Naive thymus-derived CD4-positive, alpha-beta T cell (primary cell): Measurements from ENCODE around the gene NXNL1. TPM values are rescaled to one million over a fixed set of nuclear protein-coding genes. Genes with fewer than 3 reads are reported as not detected.

Experiments
- ATAC-seq: fragments of 150-1000 bp; cut with Tn5 transposase; 2 replicates; pipeline ENCODE4 v1.10.0; 2021; ENCODE audit warnings: mild to moderate bottlenecking, moderate library complexity
- CTCF ChIA-PET: fragments of 350-600 bp; sonication (Branson Sonifier 250); formaldehyde crosslinking; loops from one replicate; lab custom pipeline; 2021; ENCODE audit warnings: antibody characterized with exemption; lab: Charles Lee
- POLR2A ChIA-PET: fragments of 350-600 bp; sonication (Branson Sonifier 250); formaldehyde crosslinking; loops from one replicate; lab custom pipeline; 2021; ENCODE audit warnings: antibody characterized with exemption, inconsistent platforms; lab: Charles Lee
- DNase-seq, 9 donors: peaks; one replicate each; pipeline versions ENCODE4 v3.0.0 to v3.0.0-alpha.2; 2020 to 2022; ENCODE audit warnings: mixed read lengths in 1 of 9
- H3K27ac ChIP-seq: one replicate; pipeline ENCODE4 v1.7.0; 2013; ENCODE audit warnings: mild to moderate bottlenecking, low read depth, low read length, moderate library complexity
- H3K27me3 ChIP-seq, 2 donors: one replicate each; pipeline ENCODE4 v1.7.0; 2013; ENCODE audit warnings: low read length in 2 of 2, mild to moderate bottlenecking in 2 of 2, moderate library complexity in 2 of 2; ENCODE audit not compliant: control insufficient read depth in 2 of 2, insufficient read depth in 2 of 2
- H3K36me3 ChIP-seq, 3 experiments: 1 replicate in 2 of 3; 2 replicates in 1 of 3; pipeline ENCODE4 v1.7.0; 2013; ENCODE audit warnings: low read length in 3 of 3, mild to moderate bottlenecking in 3 of 3, moderate library complexity in 1 of 3; ENCODE audit not compliant: insufficient read depth in 3 of 3, control insufficient read depth in 2 of 3
- H3K4me1 ChIP-seq, 2 donors: one replicate each; pipeline ENCODE4 v1.7.0; 2013; ENCODE audit warnings: low read length in 2 of 2, mild to moderate bottlenecking in 2 of 2, moderate library complexity in 1 of 2; ENCODE audit not compliant: control insufficient read depth in 2 of 2, insufficient read depth in 2 of 2
- H3K4me3 ChIP-seq: 2 replicates; pipeline ENCODE4 v1.7.0; 2013; ENCODE audit warnings: mild to moderate bottlenecking, low read length
- H3K9me3 ChIP-seq, 3 experiments: 1 replicate in 2 of 3; 2 replicates in 1 of 3; pipeline ENCODE4 v1.7.0; 2013; ENCODE audit warnings: low read length in 3 of 3; ENCODE audit not compliant: control insufficient read depth in 2 of 3
- H3K27ac Mint-ChIP-seq, 9 donors: one replicate each; pipeline ENCODE4 v1.8.0; 2020 to 2022; ENCODE audit warnings: mixed read lengths in 9 of 9, mild to moderate bottlenecking in 8 of 9, moderate library complexity in 5 of 9, inconsistent platforms in 2 of 9
- H3K27me3 Mint-ChIP-seq, 5 donors: one replicate each; pipeline ENCODE4 v1.8.0; 2021 to 2022; ENCODE audit warnings: mixed read lengths in 5 of 5, mild to moderate bottlenecking in 1 of 5
- H3K36me3 Mint-ChIP-seq, 5 donors: one replicate each; pipeline ENCODE4 v1.8.0; 2020 to 2022; ENCODE audit warnings: mixed read lengths in 5 of 5, mild to moderate bottlenecking in 3 of 5, inconsistent platforms in 1 of 5
- H3K4me1 Mint-ChIP-seq, 7 donors: one replicate each; pipeline ENCODE4 v1.8.0; 2020 to 2022; ENCODE audit warnings: mixed read lengths in 7 of 7, mild to moderate bottlenecking in 3 of 7, inconsistent platforms in 1 of 7
- H3K4me3 Mint-ChIP-seq, 10 donors: one replicate each; pipeline ENCODE4 v1.8.0; 2020 to 2022; ENCODE audit warnings: mild to moderate bottlenecking in 10 of 10, mixed read lengths in 10 of 10, moderate library complexity in 6 of 10, inconsistent platforms in 2 of 10
- H3K9me3 Mint-ChIP-seq, 11 donors: one replicate each; pipeline ENCODE4 v1.8.0; 2020 to 2022; ENCODE audit warnings: mixed read lengths in 11 of 11, mild to moderate bottlenecking in 4 of 11, inconsistent platforms in 1 of 11, moderate library complexity in 1 of 11
- intact Hi-C, 2 donors: fragments of 100-400 bp; cut with micrococcal nuclease; formaldehyde crosslinking; loops; one replicate each; pipeline ENCODE4 v1.15.1; 2023
- polyA plus RNA-seq, 2 donors: library from polyadenylated mRNA; unstranded; fragments of 300-500 nt; fragmentation: Illumina TruSeq; gene quantifications; one replicate each; pipeline ENCODE4 v1.2.3, GENCODE V29; 2021
- total RNA-seq, 6 experiments: library from RNA in 5 of 6; stranded (reverse) in 5 of 6; gene quantifications; 1 replicate in 5 of 6; 2 replicates in 1 of 6; pipeline ENCODE4 v1.2.3 and lab custom pipeline; 2021 to 2026

The NXNL1 gene
- total and polyA plus RNA-seq, 7 experiments from 2014 or later, result not detected

GRCh38 chr19:17471410-17472125 is 10.8 kb upstream of the NXNL1 start:
- Histone ChIP-seq H3K9me3 (no peaks in the 10 kb centered on the region), H3K4me3 (no peak overlapping the region), H3K27me3 (no peaks in the 10 kb centered on the region), H3K27ac (peak overlapping the region; percentile 77), H3K4me1 (peaks cover 6 to 17% of the 10 kb centered on the region in 2 donors), H3K36me3 (no peaks in the 10 kb centered on the region)
- CTCF ChIA-PET, result no interaction called here
- peak overlapping the region in 6 of 9 donors; percentile 10 to 95 (median 67) for H3K27ac Mint-ChIP-seq
- peaks cover 0 to 2% (median 0%) of the 10 kb centered on the region in 11 donors for H3K9me3 Mint-ChIP-seq
- POLR2A ChIA-PET, result interaction anchor here (0.6 to 1.7 kb wide), 5 partner anchors 40 to 83 kb away, joined by 3 to 7 read pairs (median 4); partner anchors contain the start of genes BST2, MVB12A and PGLS
- ATAC-seq, result no peak
- peaks cover 0 to 19% (median 0%) of the 10 kb centered on the region in 5 donors for H3K27me3 Mint-ChIP-seq
- peak overlapping the region; percentile 85 to 100 (median 96) for H3K4me3 Mint-ChIP-seq
- no peaks in the 10 kb centered on the region for H3K36me3 Mint-ChIP-seq
- intact Hi-C loops, result loop anchor here in 1 of 2 donors (10.0 kb wide), 1 partner anchor 383 kb away; the partner anchor contains the start of gene RPL18A
- no peak for DNase-seq
- peaks cover 13 to 32% (median 26%) of the 10 kb centered on the region in 7 donors for H3K4me1 Mint-ChIP-seq

DNA sequence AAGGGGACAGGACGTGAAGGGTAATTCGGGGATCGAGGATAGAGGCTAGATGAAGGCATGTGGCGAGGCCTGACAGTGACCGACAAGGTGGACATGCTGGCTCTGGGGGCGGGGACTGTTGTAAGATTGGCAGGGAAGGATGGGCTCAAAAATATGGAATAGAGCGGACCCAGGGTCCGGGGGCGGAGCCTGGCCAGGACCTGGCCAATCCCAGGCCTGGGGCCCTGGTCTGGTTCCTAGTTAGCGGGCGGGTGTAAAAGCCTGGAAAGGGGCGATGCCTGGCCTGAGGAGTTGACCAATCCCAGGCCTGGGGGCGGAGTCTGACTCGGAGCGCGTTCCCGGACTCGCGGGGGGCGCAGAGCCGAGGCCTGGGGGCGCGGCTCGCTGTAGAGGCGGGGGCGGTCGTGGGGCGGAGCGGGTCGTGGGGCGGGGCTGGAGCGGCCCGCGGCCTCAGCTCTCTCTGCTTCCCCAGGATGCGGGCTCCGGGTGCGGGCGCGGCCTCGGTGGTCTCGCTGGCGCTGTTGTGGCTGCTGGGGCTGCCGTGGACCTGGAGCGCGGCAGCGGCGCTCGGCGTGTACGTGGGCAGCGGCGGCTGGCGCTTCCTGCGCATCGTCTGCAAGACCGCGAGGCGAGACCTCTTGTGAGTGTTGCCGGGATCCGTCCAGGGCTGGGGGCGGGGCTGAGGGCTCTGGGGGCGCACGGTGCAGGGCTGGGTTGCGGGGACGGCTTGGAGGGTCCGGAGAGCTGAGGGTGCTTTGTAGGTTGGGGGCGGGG is 9.5 kb upstream of the NXNL1 start, which contains the start of gene SLC27A1:
TSS of gene SLC27A1 (plus strand) at position 457 of the 774 bp plus-strand sequence. CDS start at position 474, 17 bp downstream.
- Mint-ChIP-seq H3K27ac (peak within 1 kb of the TSS; percentile 74 to 98 (median 93)), H3K36me3 (no peaks in the 10 kb centered on the region), H3K9me3 (peaks cover 0 to 2% (median 0%) of the 10 kb centered on the region in 11 donors), H3K4me1 (peaks cover 22 to 38% (median 30%) of the 10 kb centered on the region in 7 donors), H3K27me3 (peaks cover 0 to 22% (median 0%) of the 10 kb centered on the region in 5 donors), H3K4me3 (peak within 1 kb of the TSS; percentile 92 to 100 (median 96))
- Histone ChIP-seq H3K4me1 (peaks cover 6 to 22% of the 10 kb centered on the region in 2 donors), H3K9me3 (no peaks in the 10 kb centered on the region), H3K36me3 (no peaks in the 10 kb centered on the region), H3K4me3 (peak within 1 kb of the TSS; percentile 96), H3K27me3 (no peaks in the 10 kb centered on the region), H3K27ac (peak within 1 kb of the TSS; percentile 77)
- POLR2A ChIA-PET, result interaction anchor here (0.6 to 1.7 kb wide), 3 partner anchors 42 to 160 kb away, joined by 3 to 7 read pairs (median 5); partner anchors contain the start of genes MVB12A and PGLS
- DNase-seq (peak; percentile 76 to 90 (median 84)), ATAC-seq (peak; percentile 84)
- CTCF ChIA-PET, result interaction anchor here (0.6 kb wide), 1 partner anchor 1222 kb away, joined by 3 read pairs; no protein-coding TSS in a partner anchor
- intact Hi-C loops, result loop anchor here (1.0 to 10.0 kb wide), 10 partner anchors 19 to 385 kb away; partner anchors contain the start of genes BABAM1 (in 1 of the 2), COLGALT1 (in 1 of the 2), GTPBP3 (in 1 of the 2) and OCEL1 (in 1 of the 2)

GRCh38 chr19:17469481-17470067 is 8.8 kb upstream of the NXNL1 start:
- H3K4me3 Mint-ChIP-seq, result peak overlapping the region; percentile 92 to 100 (median 96)
- intact Hi-C loops, result loop anchor here (1.0 to 10.0 kb wide), 14 partner anchors 16 to 392 kb away; partner anchors contain the start of genes COLGALT1 (in 2 of the 2), PGLS (in 2 of the 2), BABAM1 (in 1 of the 2) and GTPBP3 (in 1 of the 2)
- Histone ChIP-seq H3K27me3 (no peaks in the 10 kb centered on the region), H3K36me3 (no peaks in the 10 kb centered on the region), H3K27ac (peak overlapping the region; percentile 77), H3K4me1 (peaks cover 6 to 22% of the 10 kb centered on the region in 2 donors), H3K4me3 (peak overlapping the region; percentile 96), H3K9me3 (no peaks in the 10 kb centered on the region)
- ChIA-PET CTCF (no interaction called here), POLR2A (interaction anchor here (0.6 to 1.7 kb wide), 3 partner anchors 50 to 244 kb away, joined by 3 to 7 read pairs (median 3); partner anchors contain the start of genes MVB12A and OCEL1)
- H3K4me1 Mint-ChIP-seq, result peaks cover 22 to 38% (median 30%) of the 10 kb centered on the region in 7 donors
- peak in 8 of 9 donors; percentile 65 to 97 (median 87) for DNase-seq
- peaks cover 0 to 2% (median 0%) of the 10 kb centered on the region in 11 donors for H3K9me3 Mint-ChIP-seq
- peak; percentile 90 for ATAC-seq
- H3K27me3 Mint-ChIP-seq, result peaks cover 0 to 22% (median 0%) of the 10 kb centered on the region in 5 donors
- no peaks in the 10 kb centered on the region for H3K36me3 Mint-ChIP-seq
- peak overlapping the region; percentile 74 to 98 (median 93) for H3K27ac Mint-ChIP-seq

- Mint-ChIP-seq H3K27ac (peak overlapping the region; percentile 59 to 98 (median 93)), H3K36me3 (no peaks in the 10 kb centered on the region), H3K4me3 (peak overlapping the region; percentile 92 to 100 (median 96)), H3K9me3 (peaks cover 0 to 2% (median 0%) of the 10 kb centered on the region in 11 donors), H3K27me3 (peaks cover 0 to 22% (median 0%) of the 10 kb centered on the region in 5 donors), H3K4me1 (peaks cover 22 to 38% (median 30%) of the 10 kb centered on the region in 7 donors)
- Histone ChIP-seq H3K9me3 (no peaks in the 10 kb centered on the region), H3K4me1 (peaks cover 6 to 22% of the 10 kb centered on the region in 2 donors), H3K36me3 (no peaks in the 10 kb centered on the region), H3K27me3 (no peaks in the 10 kb centered on the region), H3K27ac (peak overlapping the region; percentile 77), H3K4me3 (peak overlapping the region; percentile 96)
- ATAC-seq, result no peak
- peak in 1 of 9 donors; percentile 25 for DNase-seq
- CTCF ChIA-PET, result interaction anchor here (0.9 to 2.3 kb wide), 2 partner anchors 28 to 75 kb away, joined by 3 to 6 read pairs; partner anchors contain the start of gene CCDC194
- POLR2A ChIA-PET, result interaction anchor here (0.5 to 1.1 kb wide), 3 partner anchors 50 to 243 kb away, joined by 3 read pairs; partner anchors contain the start of genes CCDC194 and OCEL1
- intact Hi-C loops, result loop anchor here (1.0 to 5.0 kb wide), 6 partner anchors 16 to 392 kb away; partner anchors contain the start of genes COLGALT1 (in 1 of the 2), HAUS8 (in 1 of the 2), MYO9B (in 1 of the 2) and PGLS (in 1 of the 2)
These were observed 8.4 kb upstream of the NXNL1 start for GRCh38 chr19:17469092-17469480.

DNA sequence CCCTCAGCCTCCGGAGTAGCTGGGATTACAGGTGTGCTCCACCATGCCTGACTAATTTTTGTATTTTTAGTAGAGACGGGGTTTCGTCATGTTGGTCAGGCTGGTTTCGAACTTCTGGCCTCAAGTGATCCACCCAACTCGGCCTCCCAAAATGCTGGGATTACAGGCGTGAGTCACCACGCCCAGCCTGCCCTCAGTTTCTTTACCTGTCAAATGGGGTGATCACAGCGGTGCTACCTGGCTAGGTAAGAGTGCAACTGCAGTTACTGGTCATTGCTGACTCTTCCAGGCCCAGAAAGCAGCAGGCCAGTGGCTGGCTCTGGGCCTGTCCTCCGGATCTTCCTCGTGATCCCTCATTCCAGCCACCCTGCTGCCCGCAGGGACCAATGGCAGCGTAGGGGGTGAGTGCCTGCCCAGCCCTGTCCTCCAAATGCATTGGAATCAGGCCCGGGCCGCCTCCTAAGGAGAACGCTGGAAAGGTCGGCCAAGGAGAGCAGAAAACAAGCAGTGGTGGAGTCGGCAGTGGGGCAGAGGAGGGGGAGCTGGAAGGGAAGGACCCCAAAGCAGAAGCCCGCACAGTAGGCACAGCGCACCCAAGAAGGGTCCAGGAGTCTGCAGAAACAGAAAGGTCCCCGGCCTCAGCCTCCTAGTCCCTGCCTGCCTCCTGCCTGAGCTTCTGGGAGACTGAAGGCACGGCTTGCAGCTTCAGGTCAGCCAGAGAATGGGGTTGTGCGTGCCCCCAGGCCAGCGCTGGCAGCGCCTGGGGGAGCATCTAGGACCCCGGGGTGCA is 7.8 kb upstream of the NXNL1 start:
- ATAC-seq (no peak), DNase-seq (no peak)
- H3K9me3 Mint-ChIP-seq, result peaks cover 0 to 2% (median 0%) of the 10 kb centered on the region in 11 donors
- peaks cover 0 to 22% (median 0%) of the 10 kb centered on the region in 5 donors for H3K27me3 Mint-ChIP-seq
- Histone ChIP-seq H3K4me1 (peaks cover 6 to 22% of the 10 kb centered on the region in 2 donors), H3K4me3 (no peak overlapping the region), H3K36me3 (no peaks in the 10 kb centered on the region), H3K27me3 (no peaks in the 10 kb centered on the region), H3K9me3 (no peaks in the 10 kb centered on the region), H3K27ac (peak overlapping the region; percentile 77)
- H3K4me3 Mint-ChIP-seq, result peak overlapping the region; percentile 92 to 100 (median 96)
- CTCF ChIA-PET, result interaction anchor here (0.9 to 2.3 kb wide), 2 partner anchors 28 to 74 kb away, joined by 3 to 6 read pairs; partner anchors contain the start of gene CCDC194
- H3K27ac Mint-ChIP-seq, result peak overlapping the region; percentile 59 to 98 (median 93)
- H3K36me3 Mint-ChIP-seq, result no peaks in the 10 kb centered on the region
- intact Hi-C loops, result loop anchor here (1.0 to 5.0 kb wide), 6 partner anchors 15 to 391 kb away; partner anchors contain the start of genes COLGALT1 (in 1 of the 2), HAUS8 (in 1 of the 2), MYO9B (in 1 of the 2) and PGLS (in 1 of the 2)
- H3K4me1 Mint-ChIP-seq, result peaks cover 22 to 38% (median 30%) of the 10 kb centered on the region in 7 donors
- POLR2A ChIA-PET, result interaction anchor here (0.5 to 1.4 kb wide), 4 partner anchors 51 to 243 kb away, joined by 3 to 4 read pairs (median 3); partner anchors contain the start of genes CCDC194 and OCEL1
